GM12878 (cell line): Measurements from ENCODE around the gene TFR2. TPM values are rescaled to one million over a fixed set of nuclear protein-coding genes. Genes with fewer than 3 reads are reported as not detected.
A peak's percentile ranks its signal among the peaks of the same experiment; 100 is the strongest.

Source experiments
- ASH2L ChIP-seq: fragments of 300-600, 200-600 bp; sonication (generic); IDR thresholded peaks from 2 replicates; pipeline ENCODE4 v1.6.1; 2017; ENCODE audit warnings: low read depth, mild to moderate bottlenecking, borderline replicate concordance
- BACH1 ChIP-seq: fragments of 450-650 bp; IDR thresholded peaks from 2 replicates; pipeline ENCODE4 v1.6.1; 2017; ENCODE audit warnings: mild to moderate bottlenecking, borderline replicate concordance
- CHD1 ChIP-seq: IDR thresholded peaks from 2 replicates; pipeline ENCODE4 v1.6.1; 2012; ENCODE audit warnings: low read depth, low read length, improper control_type of control experiment
- CHD2 ChIP-seq: IDR thresholded peaks from 2 replicates; pipeline ENCODE4 v1.6.1; 2011; ENCODE audit warnings: low read depth, low read length, improper control_type of control experiment, borderline replicate concordance
- CHD4 ChIP-seq: fragments of 200-600 bp; sonication (generic); IDR thresholded peaks from 2 replicates; pipeline ENCODE4 v1.6.1; 2016; ENCODE audit warnings: mild to moderate bottlenecking
- ETV6 ChIP-seq, 2 experiments: fragments of 450-650 bp in 1 of 2; IDR thresholded peaks in 1 of 2; conservative IDR thresholded peaks in 1 of 2; 2 replicates each; pipeline ENCODE4 v1.6.1; 2014; ENCODE audit warnings: antibody characterized with exemption in 1 of 2, borderline replicate concordance in 1 of 2, low read depth in 1 of 2, mild to moderate bottlenecking in 1 of 2, moderate library complexity in 1 of 2
- FOXK2 ChIP-seq: fragments of 450-650 bp; IDR thresholded peaks from 2 replicates; pipeline ENCODE4 v1.6.1; 2017; ENCODE audit warnings: mild to moderate bottlenecking, moderate library complexity
- HCFC1 ChIP-seq: fragments of 150-350 bp; IDR thresholded peaks from 2 replicates; pipeline ENCODE4 v1.6.1; 2014; ENCODE audit warnings: low read length
- MEF2A ChIP-seq: IDR thresholded peaks from 2 replicates; pipeline ENCODE4 v1.6.1; 2011; ENCODE audit warnings: low read depth, mild to moderate bottlenecking, low read length, moderate library complexity; ENCODE audit not compliant: insufficient read depth
- NR2C1 ChIP-seq: fragments of 450-650 bp; IDR thresholded peaks from 2 replicates; pipeline ENCODE4 v1.6.1; 2017; ENCODE audit warnings: antibody characterized with exemption, mild to moderate bottlenecking, moderate library complexity
- PAX8 ChIP-seq: fragments of 450-650 bp; IDR thresholded peaks from 2 replicates; pipeline ENCODE4 v1.6.1; 2017; ENCODE audit warnings: mild to moderate bottlenecking, moderate library complexity
- POLR2A ChIP-seq: IDR thresholded peaks from 2 replicates; pipeline ENCODE4 v1.6.1; 2011; ENCODE audit warnings: low read depth, mild to moderate bottlenecking, low read length
- POU2F2 ChIP-seq: IDR thresholded peaks from 3 replicates; pipeline ENCODE4 v1.6.1; 2011; ENCODE audit warnings: low read depth, mild to moderate bottlenecking, low read length, borderline replicate concordance
- RB1 ChIP-seq: fragments of 450-650 bp; formaldehyde crosslinking; IDR thresholded peaks from 2 replicates; pipeline ENCODE4 v1.6.1; 2017; ENCODE audit warnings: mild to moderate bottlenecking, borderline replicate concordance
- RCOR1 ChIP-seq: conservative IDR thresholded peaks from 2 replicates; pipeline ENCODE4 v1.6.1; 2012; ENCODE audit warnings: low read depth, low read length, improper control_type of control experiment
- SMAD5 ChIP-seq: IDR thresholded peaks from 2 replicates; pipeline ENCODE4 v1.6.1; 2016; ENCODE audit warnings: antibody characterized with exemption, low read depth
- YBX1 ChIP-seq: fragments of 450-650 bp; IDR thresholded peaks from 2 replicates; pipeline ENCODE4 v1.6.1; 2016; ENCODE audit warnings: antibody characterized with exemption
- ZBTB33 ChIP-seq: fragments of 450-650 bp; IDR thresholded peaks from 2 replicates; pipeline ENCODE4 v1.6.1; 2017; ENCODE audit warnings: mild to moderate bottlenecking
- ZNF217 ChIP-seq: fragments of 450-650 bp; IDR thresholded peaks from 2 replicates; pipeline ENCODE4 v1.6.1; 2017; ENCODE audit warnings: antibody characterized with exemption, mild to moderate bottlenecking
- ZNF274 ChIP-seq: IDR thresholded peaks from one replicate; pipeline ENCODE4 v1.8.0; 2011; ENCODE audit not compliant: insufficient read length, insufficient read depth
- ZNF384 ChIP-seq: IDR thresholded peaks from 2 replicates; pipeline ENCODE4 v1.6.1; 2012; ENCODE audit warnings: low read depth, mild to moderate bottlenecking, low read length, improper control_type of control experiment, borderline replicate concordance
- ZNF622 ChIP-seq: fragments of 450-650 bp; IDR thresholded peaks from 2 replicates; pipeline ENCODE4 v1.6.1; 2017; ENCODE audit warnings: mild to moderate bottlenecking, inconsistent platforms
- ZZZ3 ChIP-seq: IDR thresholded peaks from 2 replicates; pipeline ENCODE4 v1.6.1; 2011; ENCODE audit warnings: low read depth; ENCODE audit not compliant: control insufficient read depth, insufficient read length
- polyA plus RNA-seq, 11 experiments: library from polyadenylated mRNA; depleted of rRNA in 4 of 11; unstranded in 6 of 11; stranded (reverse) in 5 of 11; fragments of >200 nt; fragmentation: Nextera tagmentation in 4 of 11; fragmentation: Illumina TruSeq in 1 of 11; extraction: Ambion mirVana in 4 of 11; extraction: Trizol in 1 of 11; gene quantifications; 1 replicate in 1 of 11; 2 replicates in 10 of 11; pipeline versions ENCODE4 v1.2.1 to v1.2.3, GENCODE V29; 2011 to 2016; ENCODE audit warnings: inconsistent platforms in 2 of 11, missing spikeins in 2 of 11, low read depth in 1 of 11
- total RNA-seq, 4 experiments: library from RNA; depleted of rRNA in 3 of 4; stranded (reverse); fragments of >200 nt in 3 of 4; fragmentation: Illumina TruSeq in 1 of 4; extraction: Trizol in 1 of 4; gene quantifications; 2 replicates each; pipeline versions ENCODE4 v1.2.1 to v1.2.3, GENCODE V29; 2013 to 2021
- TF ChIP-seq, protein P1 (sequence below): IDR thresholded peaks from 2 replicates; pipeline ENCODE4 v1.6.1; 2011; ENCODE audit warnings: borderline replicate concordance, low read depth, mild to moderate bottlenecking, moderate library complexity, mixed read lengths, low read length; ENCODE audit not compliant: insufficient read depth; ENCODE audit errors: extremely low read length
- TF ChIP-seq, protein P2 (sequence below): fragments of 450-650 bp; formaldehyde crosslinking; IDR thresholded peaks from 2 replicates; pipeline ENCODE4 v1.5.0; 2022; ENCODE audit warnings: mild to moderate bottlenecking, missing genetic modification characterization

Gene TFR2
- total and polyA plus RNA-seq, 10 of the 15 experiments (the other 5 are each of a cell fraction or from before 2014, with no cell fraction given): 0.30 to 7.2 (median 1.8) TPM

DNA sequence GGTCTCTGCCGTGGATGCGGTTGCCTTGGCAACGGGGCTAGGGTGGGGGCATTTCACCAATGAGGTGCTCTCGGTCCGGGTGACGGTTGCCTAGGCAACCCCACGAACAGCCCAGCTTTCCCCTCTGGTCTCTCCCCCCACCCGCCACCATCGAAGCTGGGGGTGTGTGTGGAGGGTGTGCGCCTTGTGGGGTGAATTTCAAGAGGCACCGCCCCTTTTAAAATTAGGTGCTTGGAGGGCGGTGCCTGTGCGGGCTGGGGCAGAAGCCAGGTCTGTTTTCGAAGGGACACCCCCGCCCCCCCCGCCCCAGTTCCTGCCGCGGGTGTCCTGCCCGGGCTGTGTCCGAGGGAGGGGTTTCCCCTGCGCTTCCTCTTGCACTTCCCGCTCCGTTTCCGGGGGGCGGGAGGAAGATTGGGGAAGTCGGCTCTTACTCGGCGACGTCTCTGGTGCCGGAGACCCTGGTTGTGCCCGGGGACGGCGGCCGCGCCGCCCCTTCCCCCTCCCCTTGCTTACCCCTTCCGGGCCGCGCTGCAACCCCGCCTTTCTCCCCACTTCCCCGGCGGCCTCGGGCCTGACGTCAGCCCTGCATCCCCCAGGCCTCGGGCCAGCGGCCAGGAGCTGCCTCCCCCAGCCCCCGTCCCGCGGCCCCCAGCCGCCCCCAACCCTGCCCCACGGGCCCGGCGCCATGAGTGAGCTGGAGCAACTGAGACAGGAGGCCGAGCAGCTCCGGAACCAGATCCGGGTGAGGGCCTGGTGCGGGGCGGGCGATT, 34.4 kb upstream of the TFR2 start (continued):
- TF ChIP-seq RB1 (no peak; the same call in 1 of the 2 replicates), HCFC1 (no peak), POU2F2 (no peak), NR2C1 (0 out of 2 replicates have a peak, but pooled peaks have one; percentile 4), BACH1 (peak; percentile 34; the same call in 1 of the 2 replicates), PAX8 (no peak), ZNF217 (no peak), ETV6 (conservative IDR thresholded peaks at IDR 0.05 in 1 of 2, IDR thresholded peaks at IDR 0.05 in 1 of 2; ENCODE audit: borderline replicate concordance in 1 of 2, low read depth in 1 of 2) (peak; percentile 73 to 97; a peak in 2 of 4 replicates), ZZZ3 (no peak), POLR2A (peak; percentile 59), ASH2L (no peak), FOXK2 (no peak), ZNF274 (no peak), CHD1 (no peak), ZBTB33 (no peak), MEF2A (no peak), ZNF622 (no peak), CHD2 (0 out of 2 replicates have a peak, but pooled peaks have one; percentile 19), SMAD5 (no peak), ZNF384 (no peak), CHD4 (no peak), YBX1 (no peak), RCOR1 (no peak)
- TF ChIP-seq, protein P1, sequence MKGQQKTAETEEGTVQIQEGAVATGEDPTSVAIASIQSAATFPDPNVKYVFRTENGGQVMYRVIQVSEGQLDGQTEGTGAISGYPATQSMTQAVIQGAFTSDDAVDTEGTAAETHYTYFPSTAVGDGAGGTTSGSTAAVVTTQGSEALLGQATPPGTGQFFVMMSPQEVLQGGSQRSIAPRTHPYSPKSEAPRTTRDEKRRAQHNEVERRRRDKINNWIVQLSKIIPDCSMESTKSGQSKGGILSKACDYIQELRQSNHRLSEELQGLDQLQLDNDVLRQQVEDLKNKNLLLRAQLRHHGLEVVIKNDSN: no peak
- TF ChIP-seq, protein P2, sequence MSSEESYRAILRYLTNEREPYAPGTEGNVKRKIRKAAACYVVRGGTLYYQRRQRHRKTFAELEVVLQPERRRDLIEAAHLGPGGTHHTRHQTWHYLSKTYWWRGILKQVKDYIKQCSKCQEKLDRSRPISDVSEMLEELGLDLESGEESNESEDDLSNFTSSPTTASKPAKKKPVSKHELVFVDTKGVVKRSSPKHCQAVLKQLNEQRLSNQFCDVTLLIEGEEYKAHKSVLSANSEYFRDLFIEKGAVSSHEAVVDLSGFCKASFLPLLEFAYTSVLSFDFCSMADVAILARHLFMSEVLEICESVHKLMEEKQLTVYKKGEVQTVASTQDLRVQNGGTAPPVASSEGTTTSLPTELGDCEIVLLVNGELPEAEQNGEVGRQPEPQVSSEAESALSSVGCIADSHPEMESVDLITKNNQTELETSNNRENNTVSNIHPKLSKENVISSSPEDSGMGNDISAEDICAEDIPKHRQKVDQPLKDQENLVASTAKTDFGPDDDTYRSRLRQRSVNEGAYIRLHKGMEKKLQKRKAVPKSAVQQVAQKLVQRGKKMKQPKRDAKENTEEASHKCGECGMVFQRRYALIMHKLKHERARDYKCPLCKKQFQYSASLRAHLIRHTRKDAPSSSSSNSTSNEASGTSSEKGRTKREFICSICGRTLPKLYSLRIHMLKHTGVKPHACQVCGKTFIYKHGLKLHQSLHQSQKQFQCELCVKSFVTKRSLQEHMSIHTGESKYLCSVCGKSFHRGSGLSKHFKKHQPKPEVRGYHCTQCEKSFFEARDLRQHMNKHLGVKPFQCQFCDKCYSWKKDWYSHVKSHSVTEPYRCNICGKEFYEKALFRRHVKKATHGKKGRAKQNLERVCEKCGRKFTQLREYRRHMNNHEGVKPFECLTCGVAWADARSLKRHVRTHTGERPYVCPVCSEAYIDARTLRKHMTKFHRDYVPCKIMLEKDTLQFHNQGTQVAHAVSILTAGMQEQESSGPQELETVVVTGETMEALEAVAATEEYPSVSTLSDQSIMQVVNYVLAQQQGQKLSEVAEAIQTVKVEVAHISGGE (CRISPR knock-in tag): no peak
